GM23338 (cell line): ENCODE measurements around the gene TRPV5. TPM values are rescaled to one million over a fixed set of nuclear protein-coding genes. Genes with fewer than 3 reads are reported as not detected.

Source experiments
- ATAC-seq: fragments of 200-7000 bp; cut with Tn5 transposase; 3 replicates; pipeline ENCODE4 v1.9.1; 2020
- DNase-seq: peaks from one replicate; pipeline ENCODE4 v3.0.0-alpha.2; 2015; ENCODE audit warnings: low spot score
- H2AFZ ChIP-seq: fragments of 200-600 bp; sonication (generic); 2 replicates; pipeline ENCODE4 v1.8.0; 2016; ENCODE audit warnings: antibody characterized with exemption, mild to moderate bottlenecking, moderate library complexity
- H3F3A ChIP-seq: fragments of 200-600 bp; sonication (generic); replicated peaks from 2 replicates; pipeline ENCODE4 v1.8.0; 2017; ENCODE audit warnings: antibody characterized with exemption, mixed run types, low read depth
- H3K27ac ChIP-seq: fragments of 200-600 bp; sonication (generic); 2 replicates; pipeline ENCODE4 v1.6.1; 2016; ENCODE audit warnings: low read depth
- H3K27me3 ChIP-seq: fragments of 200-600 bp; sonication (generic); 2 replicates; pipeline ENCODE4 v1.8.0; 2016; ENCODE audit warnings: mild to moderate bottlenecking, mixed run types, moderate library complexity; ENCODE audit not compliant: insufficient read depth
- H3K36me3 ChIP-seq: fragments of 200-600 bp; sonication (generic); 2 replicates; pipeline ENCODE4 v1.8.0; 2016; ENCODE audit warnings: mild to moderate bottlenecking; ENCODE audit not compliant: insufficient read depth
- H3K4me1 ChIP-seq: fragments of 200-600 bp; sonication (generic); 2 replicates; pipeline ENCODE4 v1.8.0; 2016; ENCODE audit warnings: mild to moderate bottlenecking, moderate library complexity; ENCODE audit not compliant: insufficient read depth
- H3K4me2 ChIP-seq: fragments of 200-600 bp; sonication (generic); 2 replicates; pipeline ENCODE4 v1.7.1; 2017; ENCODE audit warnings: mixed run types
- H3K4me3 ChIP-seq: fragments of 200-600 bp; sonication (generic); 2 replicates; pipeline ENCODE4 v1.6.1; 2016; ENCODE audit warnings: mixed run types
- H3K79me2 ChIP-seq: fragments of 200-600 bp; sonication (generic); replicated peaks from 2 replicates; pipeline ENCODE4 v1.8.0; 2017; ENCODE audit warnings: mild to moderate bottlenecking; ENCODE audit not compliant: insufficient read depth
- H3K9me2 ChIP-seq: fragments of 200-600 bp; sonication (generic); 2 replicates; pipeline ENCODE4 v1.8.0; 2017; ENCODE audit not compliant: insufficient read depth
- H4K20me1 ChIP-seq: fragments of 200-600 bp; sonication (generic); replicated peaks from 2 replicates; pipeline ENCODE4 v1.8.0; 2017; ENCODE audit warnings: mild to moderate bottlenecking; ENCODE audit not compliant: insufficient read depth
- H3K27ac Mint-ChIP-seq: 2 replicates; pipeline ENCODE4 v1.8.0; 2020; ENCODE audit warnings: inconsistent platforms, mild to moderate bottlenecking, moderate library complexity, mixed read lengths
- H3K27me3 Mint-ChIP-seq: 3 replicates; pipeline ENCODE4 v1.8.0; 2022; ENCODE audit warnings: low read depth, mild to moderate bottlenecking, moderate library complexity, mixed read lengths, inconsistent platforms; ENCODE audit not compliant: insufficient read depth, poor library complexity
- H3K36me3 Mint-ChIP-seq: 3 replicates; pipeline ENCODE4 v1.8.0; 2021; ENCODE audit warnings: low read depth, mild to moderate bottlenecking, inconsistent platforms, moderate library complexity, mixed read lengths
- H3K4me1 Mint-ChIP-seq: 3 replicates; pipeline ENCODE4 v1.8.0; 2020; ENCODE audit warnings: mild to moderate bottlenecking, inconsistent platforms, mixed read lengths
- H3K4me3 Mint-ChIP-seq: 3 replicates; pipeline ENCODE4 v1.8.0; 2021; ENCODE audit warnings: moderate library complexity, mild to moderate bottlenecking, inconsistent platforms, mixed read lengths
- H3K9me3 Mint-ChIP-seq: 3 replicates; pipeline ENCODE4 v1.8.0; 2020; ENCODE audit warnings: moderate library complexity, mild to moderate bottlenecking, inconsistent platforms, mixed read lengths
- CREB1 ChIP-seq: fragments of 250-450 bp; sonication (Bioruptor Pico); IDR thresholded peaks from 2 replicates; pipeline ENCODE4 v1.5.0; 2020; ENCODE audit warnings: low read depth, mild to moderate bottlenecking, moderate library complexity
- CTCF ChIP-seq, 2 experiments: fragments of 200-600 bp in 1 of 2; sonication (generic) in 1 of 2; conservative IDR thresholded peaks; 2 replicates each; pipeline versions ENCODE4 v1.5.1 to v1.6.1; 2016 to 2017; ENCODE audit warnings: antibody characterized with exemption in 2 of 2, low read depth in 2 of 2, mild to moderate bottlenecking in 2 of 2, moderate library complexity in 1 of 2
- ETS1 ChIP-seq: IDR thresholded peaks from 2 replicates; pipeline ENCODE4 v1.6.1; 2016; ENCODE audit warnings: antibody characterized with exemption
- EZH2 ChIP-seq: fragments of 200-600 bp; sonication (generic); IDR thresholded peaks from one replicate; pipeline ENCODE4 v1.8.0; 2017; ENCODE audit warnings: antibody characterized with exemption, mild to moderate bottlenecking, low read depth; ENCODE audit not compliant: unreplicated experiment
- EZH2phosphoT487 ChIP-seq: fragments of 200-600 bp; sonication (generic); IDR thresholded peaks from one replicate; pipeline ENCODE4 v1.8.1; 2018; ENCODE audit warnings: antibody characterized with exemption; ENCODE audit not compliant: unreplicated experiment
- JUNB ChIP-seq: IDR thresholded peaks from one replicate; pipeline ENCODE4 v1.6.1; 2016; ENCODE audit warnings: antibody characterized with exemption; ENCODE audit not compliant: unreplicated experiment
- NANOG ChIP-seq: IDR thresholded peaks from 2 replicates; pipeline ENCODE4 v1.6.1; 2016; ENCODE audit warnings: antibody characterized with exemption, borderline replicate concordance
- POLR2AphosphoS5 ChIP-seq: IDR thresholded peaks from 2 replicates; pipeline ENCODE4 v1.6.1; 2016; ENCODE audit warnings: antibody characterized with exemption, low read depth
- REST ChIP-seq: IDR thresholded peaks from one replicate; pipeline ENCODE4 v1.6.1; 2018; ENCODE audit warnings: antibody characterized with exemption; ENCODE audit not compliant: unreplicated experiment
- STAT1 ChIP-seq: IDR thresholded peaks from one replicate; pipeline ENCODE4 v1.6.1; 2016; ENCODE audit warnings: antibody characterized with exemption; ENCODE audit not compliant: unreplicated experiment
- ZNF114 ChIP-seq: fragments of 250-450 bp; sonication (Bioruptor Pico); IDR thresholded peaks from 2 replicates; pipeline ENCODE4 v1.5.0; 2020; ENCODE audit warnings: mild to moderate bottlenecking, moderate library complexity
- ZNF331 ChIP-seq: fragments of 250-450 bp; sonication (Bioruptor Pico); IDR thresholded peaks from 2 replicates; pipeline ENCODE4 v1.5.0; 2020; ENCODE audit warnings: low read depth, mild to moderate bottlenecking, moderate library complexity
- ZNF462 ChIP-seq: fragments of 250-450 bp; sonication (Bioruptor Pico); IDR thresholded peaks from 2 replicates; pipeline ENCODE4 v1.5.0; 2020; ENCODE audit warnings: mild to moderate bottlenecking, moderate library complexity
- polyA plus RNA-seq: library from polyadenylated mRNA; unstranded; fragments of >200 nt; fragmentation: Nextera tagmentation; extraction: Ambion mirVana; gene quantifications from 2 replicates; pipeline ENCODE4 v1.2.1, GENCODE V29; 2016
- total RNA-seq: library from RNA; depleted of rRNA; stranded (reverse); fragments of >200 nt; shearing (Covaris generic); gene quantifications from 2 replicates; pipeline ENCODE4 v1.2.3, GENCODE V29; 2014

Gene TRPV5
- total and polyA plus RNA-seq, 2 experiments from 2014 or later = not detected

DNA sequence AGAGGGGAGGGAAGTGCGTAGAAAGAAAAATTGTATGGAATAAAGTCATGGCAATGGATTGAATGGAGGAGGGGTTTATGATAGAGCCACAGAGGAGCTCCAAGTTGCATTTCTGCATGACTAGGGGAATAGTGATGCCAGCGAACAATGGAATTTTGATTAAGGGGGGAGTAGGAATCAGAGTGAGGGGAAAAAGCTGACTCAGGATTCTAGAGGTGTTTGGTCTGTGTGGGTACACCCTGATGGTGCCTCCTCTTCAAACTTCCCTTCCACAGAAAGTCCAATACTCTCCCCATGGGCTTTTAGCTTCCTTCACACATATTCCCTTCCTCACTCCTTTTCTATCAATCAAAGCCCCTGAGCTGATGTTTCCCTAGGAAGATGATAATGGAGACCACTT, 30.4 kb upstream of the TRPV5 start:
- Mint-ChIP-seq H3K4me1 (peaks cover 20% of the 10 kb centered on the region), H3K27me3 (peaks cover 6% of the 10 kb centered on the region), H3K36me3 (peaks cover 4% of the 10 kb centered on the region; the same call in 1 of the 3 replicates)

More for the DNA sequence above, 30.4 kb upstream of the TRPV5 start:
- H3K4me3 ChIP-seq = no peak overlapping the region
- no peaks in the 10 kb centered on the region; the same call in 2 of the 3 replicates for H3K9me3 Mint-ChIP-seq
- peaks cover 10% of the 10 kb centered on the region for H3K4me1 ChIP-seq
- H3K4me3 Mint-ChIP-seq = no peak overlapping the region
- H2AFZ ChIP-seq = no peak overlapping the region
- H4K20me1 ChIP-seq = no peaks in the 10 kb centered on the region
- no peak overlapping the region for H3K4me2 ChIP-seq
- no peaks in the 10 kb centered on the region for H3K36me3 ChIP-seq
- no peak overlapping the region for H3K27ac ChIP-seq
- DNase-seq = no peak
- no peaks in the 10 kb centered on the region for H3F3A ChIP-seq
- H3K79me2 ChIP-seq = no peaks in the 10 kb centered on the region
- no peak for TF ChIP-seq ZNF462 (CRISPR knock-in tag)
- TF ChIP-seq JUNB = no peak
- no peak for TF ChIP-seq EZH2phosphoT487
- TF ChIP-seq EZH2 = no peak
- no peak for TF ChIP-seq POLR2AphosphoS5
- no peak for TF ChIP-seq CTCF (conservative IDR thresholded peaks at IDR 0.05; ENCODE audit: low read depth in 2 of 2)
- TF ChIP-seq NANOG = no peak
- no peak for TF ChIP-seq STAT1
- no peak for TF ChIP-seq ZNF114 (CRISPR knock-in tag)
- TF ChIP-seq ZNF331 = no peak
- no peak for TF ChIP-seq CREB1 (CRISPR knock-in tag)
- no peak for TF ChIP-seq ETS1
- no peak for TF ChIP-seq REST
- H3K9me2 ChIP-seq = peaks cover 16% of the 10 kb centered on the region
- ATAC-seq = no peak
- no peak overlapping the region; the same call in 1 of the 2 replicates for H3K27ac Mint-ChIP-seq
- no peaks in the 10 kb centered on the region for H3K27me3 ChIP-seq
